GM12874 (cell line): ENCODE results near the gene PARVB.
A peak's percentile ranks its signal among the peaks of the same experiment; 100 is the strongest.

Experiments used
- TF ChIP-seq, protein P1 (sequence below): IDR thresholded peaks from 2 replicates; pipeline ENCODE4 v1.5.1; 2011; ENCODE audit warnings: low read depth, mild to moderate bottlenecking, control low read depth, low read length, moderate library complexity; ENCODE audit not compliant: insufficient read depth

The PARVB gene

DNA sequence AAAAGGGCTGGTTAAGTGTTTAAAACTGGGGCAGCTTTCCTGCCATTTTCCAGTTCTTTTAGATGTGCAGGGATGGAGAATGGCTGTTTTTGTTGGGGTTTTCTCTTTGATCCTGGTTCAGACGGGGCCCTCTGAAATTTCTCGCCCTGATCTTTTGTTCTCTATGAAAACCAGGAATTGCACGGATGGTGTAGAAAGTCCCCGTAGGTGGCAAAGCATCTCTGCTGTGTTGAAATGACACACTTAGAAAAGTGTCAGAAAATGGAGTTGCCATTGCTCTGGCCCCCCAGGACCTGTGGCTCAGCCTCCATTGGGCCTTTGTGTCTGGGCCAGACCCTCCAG is 63.0 kb downstream of the PARVB start:
- TF ChIP-seq, protein P1, sequence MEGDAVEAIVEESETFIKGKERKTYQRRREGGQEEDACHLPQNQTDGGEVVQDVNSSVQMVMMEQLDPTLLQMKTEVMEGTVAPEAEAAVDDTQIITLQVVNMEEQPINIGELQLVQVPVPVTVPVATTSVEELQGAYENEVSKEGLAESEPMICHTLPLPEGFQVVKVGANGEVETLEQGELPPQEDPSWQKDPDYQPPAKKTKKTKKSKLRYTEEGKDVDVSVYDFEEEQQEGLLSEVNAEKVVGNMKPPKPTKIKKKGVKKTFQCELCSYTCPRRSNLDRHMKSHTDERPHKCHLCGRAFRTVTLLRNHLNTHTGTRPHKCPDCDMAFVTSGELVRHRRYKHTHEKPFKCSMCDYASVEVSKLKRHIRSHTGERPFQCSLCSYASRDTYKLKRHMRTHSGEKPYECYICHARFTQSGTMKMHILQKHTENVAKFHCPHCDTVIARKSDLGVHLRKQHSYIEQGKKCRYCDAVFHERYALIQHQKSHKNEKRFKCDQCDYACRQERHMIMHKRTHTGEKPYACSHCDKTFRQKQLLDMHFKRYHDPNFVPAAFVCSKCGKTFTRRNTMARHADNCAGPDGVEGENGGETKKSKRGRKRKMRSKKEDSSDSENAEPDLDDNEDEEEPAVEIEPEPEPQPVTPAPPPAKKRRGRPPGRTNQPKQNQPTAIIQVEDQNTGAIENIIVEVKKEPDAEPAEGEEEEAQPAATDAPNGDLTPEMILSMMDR, result no peak

DNA sequence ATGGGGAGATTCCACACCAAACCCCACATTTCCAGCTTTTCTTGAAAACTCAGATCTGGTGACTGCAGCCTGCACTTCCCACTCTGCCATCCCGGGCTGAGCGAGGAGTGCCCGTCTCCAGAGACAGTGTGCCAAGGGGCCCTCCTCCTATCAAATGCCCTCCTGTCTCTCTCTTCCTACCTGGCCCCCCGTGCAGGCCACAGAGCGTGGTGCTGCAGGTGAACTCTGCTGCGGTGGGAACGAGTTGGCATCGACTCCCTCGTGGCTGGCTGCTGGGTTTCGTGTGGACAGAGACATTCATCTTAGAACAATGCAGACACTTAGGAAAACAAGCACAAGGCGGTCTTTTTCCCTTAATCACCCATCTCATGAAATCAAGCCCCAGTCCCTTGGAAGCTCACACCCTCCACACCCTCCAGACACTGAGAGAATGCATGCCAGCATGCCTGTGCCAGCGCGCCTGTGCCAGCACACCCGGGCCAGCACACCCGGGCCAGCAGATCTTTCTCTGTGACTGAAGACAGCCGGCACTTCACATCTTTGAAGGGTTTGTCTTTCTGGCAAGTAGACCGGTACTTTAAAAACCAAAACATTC is 65.0 kb downstream of the PARVB start:
- TF ChIP-seq, protein P1, result no peak

DNA sequence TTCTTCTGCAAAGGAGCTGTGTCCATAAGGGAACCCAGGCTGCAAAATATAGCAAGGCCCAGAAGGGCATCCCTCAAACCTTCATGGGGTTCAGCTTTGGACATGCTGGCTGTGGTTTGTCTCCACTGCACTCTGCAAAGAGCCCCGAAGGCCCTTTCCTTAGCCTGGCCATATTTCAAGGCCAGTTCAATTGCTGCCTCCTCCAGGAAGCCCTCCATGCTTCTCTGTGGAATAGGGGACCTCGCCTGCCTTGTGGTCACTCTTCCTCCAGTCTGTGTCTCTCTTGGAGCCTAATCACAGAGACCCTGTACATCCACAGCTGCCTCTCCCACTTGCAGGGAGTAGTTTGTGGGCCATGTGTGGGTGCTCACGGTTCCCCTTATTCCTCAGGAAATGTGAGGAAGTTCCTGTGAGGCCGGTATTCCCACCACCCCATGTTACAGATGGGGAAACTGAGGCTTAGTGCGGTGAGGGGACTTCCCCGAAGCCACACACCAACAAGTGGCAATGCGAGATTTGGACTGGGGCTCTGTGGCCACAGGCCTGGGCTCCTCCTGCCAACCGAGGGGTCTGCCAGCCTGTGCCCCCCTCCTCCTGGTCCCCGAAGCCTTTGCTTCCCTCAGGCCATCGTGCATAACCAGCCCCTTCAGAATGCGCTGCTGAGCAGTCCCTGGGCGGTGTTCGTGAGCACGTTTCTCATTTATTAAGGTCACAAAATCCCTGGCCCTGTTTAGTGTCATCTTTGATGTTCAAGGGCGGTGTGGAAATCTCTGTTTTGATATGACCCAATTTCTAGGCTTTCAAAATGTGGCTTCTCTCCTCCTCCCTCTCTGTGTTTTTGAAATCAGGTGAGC is 65.8 kb downstream of the PARVB start:
- TF ChIP-seq, protein P1, result no peak

DNA sequence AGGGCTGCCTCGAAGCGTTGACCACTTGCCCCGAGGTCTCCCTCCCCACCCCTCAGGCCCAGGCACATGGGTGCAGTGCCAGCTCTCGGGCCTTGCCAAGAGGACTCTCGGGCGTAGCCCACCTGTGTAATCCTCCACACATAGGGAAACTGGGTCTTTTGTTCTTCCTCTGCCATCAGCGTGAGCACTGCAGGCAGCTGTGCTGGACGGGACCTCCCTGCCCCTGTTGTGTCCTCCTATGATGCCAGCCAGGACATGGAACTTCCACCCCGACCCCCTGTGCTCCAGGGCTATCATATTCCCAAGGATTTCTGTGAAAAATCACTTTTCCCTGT is 66.4 kb downstream of the PARVB start:
- TF ChIP-seq, protein P1, result no peak

DNA sequence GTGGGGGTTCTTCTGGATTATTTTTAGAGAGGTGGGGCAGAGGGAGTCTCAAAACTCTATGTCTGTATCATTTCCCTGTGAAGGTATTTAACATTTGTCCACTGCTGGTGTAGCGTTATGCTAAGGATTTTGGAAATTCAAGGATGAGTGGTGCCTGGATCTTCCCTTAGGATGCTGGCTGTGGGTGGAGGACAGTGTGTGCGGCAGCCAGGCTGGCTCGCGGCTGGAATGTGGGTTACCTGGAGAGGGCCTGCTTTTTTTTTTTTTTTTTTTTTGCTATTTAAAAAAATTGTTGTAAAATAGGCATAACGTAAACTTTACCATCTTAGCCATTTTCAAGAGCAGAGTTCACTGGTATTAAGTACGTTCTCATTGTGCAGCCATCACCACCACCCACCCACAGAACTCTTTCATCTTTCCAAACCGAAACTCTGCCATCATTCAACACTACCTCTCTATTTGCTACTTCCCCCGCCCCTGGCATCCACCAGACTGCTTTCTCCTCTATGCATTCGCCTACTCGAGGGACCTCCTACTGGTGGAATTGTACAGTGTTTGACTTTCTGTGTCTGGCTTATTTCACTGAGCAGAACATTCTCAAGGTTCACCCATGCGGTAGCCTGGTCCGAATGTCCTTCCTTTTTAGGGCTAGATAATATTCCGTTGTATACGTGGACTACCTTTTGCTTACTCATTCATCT is 67.1 kb downstream of the PARVB start:
- TF ChIP-seq, protein P1, result peak; percentile 25; the same call in 1 of the 2 replicates

DNA sequence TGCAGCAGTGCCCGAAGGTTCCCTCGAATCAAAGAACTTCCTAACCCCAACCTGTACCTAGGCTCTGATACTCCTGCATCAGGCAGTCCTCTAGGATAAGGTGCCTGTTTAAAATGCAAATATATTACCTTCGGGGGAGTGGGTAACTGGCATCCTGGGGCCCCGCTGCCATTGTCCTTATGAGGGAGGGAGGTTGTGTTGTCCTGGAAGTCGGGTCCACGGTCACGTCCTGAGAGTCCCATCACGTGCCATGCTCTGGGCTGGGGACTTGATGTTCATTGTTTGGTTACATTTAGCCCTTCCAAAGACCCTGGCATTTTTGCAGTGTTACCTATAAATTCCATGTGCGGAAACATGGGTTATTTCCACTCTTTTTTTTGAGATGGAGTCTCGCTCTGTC is 67.6 kb downstream of the PARVB start:
- TF ChIP-seq, protein P1, result no peak

DNA sequence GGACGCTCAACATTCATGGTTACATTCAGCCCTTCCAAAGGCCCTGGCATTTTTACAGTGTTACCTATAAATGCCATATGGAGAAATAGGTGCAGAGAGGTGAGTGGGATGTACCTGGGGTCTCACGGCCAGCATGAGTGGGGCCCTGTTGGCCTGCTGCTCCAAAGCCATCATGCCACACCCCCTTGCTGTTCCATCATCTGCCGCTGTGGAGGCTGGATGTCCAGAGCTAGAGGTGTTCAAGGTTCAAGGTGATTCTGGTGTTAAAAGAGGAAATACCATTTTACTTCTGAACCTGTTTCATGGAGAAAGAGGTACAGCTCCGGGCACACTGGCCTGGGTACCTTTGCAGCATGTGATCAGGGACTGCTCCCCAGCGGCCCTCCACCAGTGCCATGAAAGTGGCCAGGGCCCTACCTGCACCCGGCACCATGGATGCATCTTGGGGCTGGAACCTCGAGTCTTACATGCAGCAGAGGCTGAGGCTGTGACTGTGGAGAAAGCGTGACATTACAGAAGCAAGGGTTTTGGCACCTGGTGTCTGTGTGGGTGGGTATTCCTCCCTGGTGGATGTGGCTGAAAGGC is 68.6 kb downstream of the PARVB start:
- TF ChIP-seq, protein P1, result no peak
